T-helper 9 cell (primary cell): ENCODE data around the gene PSMD14.

Experiments
- DNase-seq: peaks from one replicate; pipeline ENCODE4 v3.0.0-alpha.2; 2020

Gene PSMD14

DNA sequence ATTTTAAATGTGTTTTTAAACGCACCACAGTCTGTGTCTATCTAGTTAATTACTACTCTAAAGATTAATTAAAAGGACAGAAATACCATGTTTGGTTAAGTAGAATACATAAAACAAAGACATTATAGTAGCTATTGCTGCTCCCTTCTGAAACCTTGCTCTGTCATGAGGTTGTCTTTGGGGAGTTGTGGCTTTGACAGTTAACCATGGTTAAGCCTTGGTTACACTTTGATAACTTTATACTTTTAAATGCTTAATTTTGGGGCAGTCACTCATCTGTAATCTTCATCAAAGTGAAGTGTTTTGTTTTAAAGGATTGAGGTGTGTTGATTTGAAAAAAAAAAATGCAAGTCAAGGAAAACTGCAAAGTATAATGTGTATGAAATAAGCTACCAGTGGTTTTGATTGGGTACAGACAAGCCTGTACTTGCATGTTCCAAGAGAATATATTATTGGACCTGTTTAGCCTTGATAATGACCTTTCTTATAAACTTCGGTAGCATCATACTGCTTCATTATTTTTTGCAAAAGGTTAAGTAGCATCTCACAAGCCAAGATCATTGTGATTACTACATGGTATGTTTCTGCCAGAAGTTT is 78.1 kb downstream of the PSMD14 start:
- no peak for DNase-seq

DNA sequence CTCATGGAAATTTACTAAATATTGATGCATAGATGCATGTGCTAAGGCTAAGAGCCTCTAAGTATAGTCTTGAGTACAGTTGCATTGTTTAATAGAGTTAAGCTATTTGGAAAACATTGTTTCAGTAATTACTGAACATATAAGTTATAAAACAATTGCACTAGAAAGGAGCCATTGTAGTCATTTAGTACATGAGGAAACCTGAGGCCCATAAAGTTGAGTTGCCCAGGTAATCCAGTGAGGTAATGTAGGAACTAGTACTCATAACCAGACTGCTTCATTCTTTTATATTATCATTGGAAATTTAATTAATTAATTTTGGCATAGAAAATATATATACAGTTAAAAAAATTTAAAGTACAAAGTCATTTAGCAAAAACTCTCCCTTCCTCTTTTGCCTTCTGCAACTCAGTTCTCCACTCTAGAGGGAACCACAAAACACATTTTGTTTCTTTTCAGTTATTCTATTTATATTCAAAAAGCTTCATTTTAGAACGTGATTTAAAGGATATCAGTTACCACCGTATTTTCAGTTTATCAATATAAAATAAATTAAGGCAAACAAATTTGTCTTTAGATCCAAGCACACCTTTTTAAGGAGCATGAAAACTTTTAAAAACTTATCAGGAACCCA is 80.0 kb downstream of the PSMD14 start:
- DNase-seq, result no peak

DNA sequence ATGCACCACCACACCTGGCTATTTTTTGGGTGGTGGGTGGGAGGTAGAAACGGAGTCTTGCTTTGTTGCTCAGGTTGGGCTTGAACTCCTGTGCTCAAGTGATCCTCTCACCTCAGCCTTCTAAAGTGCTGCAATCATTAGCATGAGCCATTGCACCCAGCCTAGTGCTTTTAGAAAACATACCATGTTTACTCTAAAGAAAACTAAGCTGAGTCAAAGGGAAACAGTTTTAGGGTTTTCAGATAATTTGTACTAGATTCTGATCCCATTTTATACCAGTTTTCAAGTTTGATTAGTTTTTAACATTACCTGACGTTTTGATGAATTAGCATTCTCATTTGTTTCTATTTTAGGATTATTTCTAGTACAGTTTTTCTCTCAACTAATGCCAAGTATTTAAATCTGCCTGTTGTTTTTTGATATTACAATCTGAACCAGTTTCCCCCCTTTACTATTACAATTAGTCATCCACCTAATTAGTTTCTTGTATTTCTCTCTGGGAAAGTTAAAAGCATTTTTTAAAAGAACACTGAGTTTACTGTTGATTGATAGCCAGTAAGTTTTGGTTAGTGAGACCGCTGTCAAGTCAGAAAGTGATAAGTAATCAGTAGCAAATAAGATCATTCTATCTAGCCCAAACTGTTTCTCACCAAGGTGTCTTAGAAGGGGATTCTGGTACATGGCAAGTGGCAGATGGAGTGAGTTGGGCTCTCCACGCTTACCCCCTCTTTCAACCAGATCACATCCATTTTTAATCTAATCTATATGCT is 83.7 kb downstream of the PSMD14 start:
- no peak for DNase-seq

DNA sequence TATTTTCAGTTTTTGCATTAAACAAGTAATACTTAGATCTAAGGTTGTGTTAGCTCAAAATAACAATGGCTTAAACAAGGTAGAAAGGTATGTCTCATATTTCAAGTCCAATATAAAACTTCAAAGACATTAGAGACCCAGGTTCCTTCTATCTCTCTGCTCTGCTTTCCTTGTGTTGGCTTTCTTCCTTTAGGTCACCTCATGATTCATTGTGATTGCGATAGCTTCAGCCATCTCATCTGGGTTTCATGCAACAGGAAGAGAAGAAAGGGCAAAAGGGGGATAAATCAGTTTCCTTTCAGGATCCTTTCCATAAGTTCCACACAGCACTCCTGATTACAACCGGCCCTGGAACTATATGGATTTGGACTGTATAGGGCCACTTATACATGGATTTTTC is 91.9 kb downstream of the PSMD14 start:
- DNase-seq, result no peak

DNA sequence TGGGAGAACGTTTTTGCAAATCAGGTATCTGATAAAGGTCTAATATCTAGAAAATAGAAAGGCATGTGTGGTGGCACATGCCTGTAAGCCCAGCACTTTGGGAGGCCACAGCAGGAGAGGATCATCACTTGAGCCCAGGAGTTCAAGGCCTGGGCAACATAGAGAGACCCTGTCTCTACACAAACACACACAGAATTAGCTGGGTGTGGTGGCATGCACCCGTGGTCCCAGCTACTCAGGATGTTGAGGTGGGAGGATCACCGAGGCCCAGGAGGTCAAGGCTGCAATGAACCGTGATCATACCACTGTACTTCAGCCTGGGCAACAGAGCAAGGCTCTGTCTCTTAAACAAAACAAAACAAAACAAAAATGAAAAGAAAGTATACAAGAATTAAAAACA is 94.1 kb downstream of the PSMD14 start:
- DNase-seq, result no peak

DNA sequence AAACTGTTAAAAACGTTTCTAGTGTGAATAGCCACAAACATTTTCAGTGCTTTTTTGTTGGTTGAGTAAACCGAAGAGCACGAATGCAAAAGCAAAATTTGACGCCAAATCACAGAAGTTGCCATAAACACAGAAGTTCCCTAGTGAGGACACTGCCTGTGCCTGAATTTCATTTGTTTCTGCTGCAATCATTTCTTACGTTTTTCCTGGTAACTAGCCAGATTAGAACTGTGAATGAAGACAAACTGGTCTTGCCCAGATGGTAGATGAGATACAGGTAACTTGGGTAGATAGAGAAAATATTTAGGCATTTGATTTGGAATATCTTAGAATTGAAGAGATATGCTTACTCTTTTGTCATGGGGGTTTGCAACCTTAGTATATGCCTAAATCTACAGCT is 98.1 kb downstream of the PSMD14 start:
- no peak for DNase-seq

DNA sequence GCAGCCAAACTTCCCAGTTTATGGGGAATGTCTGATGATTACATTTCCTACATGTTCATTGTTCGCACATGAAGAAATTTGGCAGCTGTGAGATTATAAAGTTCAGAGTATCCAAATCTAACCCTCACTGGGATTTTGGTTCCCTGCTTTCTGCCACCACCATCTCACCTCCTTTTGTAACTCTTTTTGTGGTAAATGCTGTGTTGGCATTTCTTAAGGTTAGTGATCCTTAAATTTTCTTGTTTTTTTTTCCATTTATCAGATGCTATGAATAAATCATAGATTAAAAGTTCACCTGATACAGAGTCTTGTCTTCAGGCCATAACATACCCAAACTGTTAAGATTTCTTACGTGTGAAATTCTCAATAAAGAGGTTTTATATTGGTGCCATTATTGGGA is 99.4 kb downstream of the PSMD14 start:
- no peak for DNase-seq

DNA sequence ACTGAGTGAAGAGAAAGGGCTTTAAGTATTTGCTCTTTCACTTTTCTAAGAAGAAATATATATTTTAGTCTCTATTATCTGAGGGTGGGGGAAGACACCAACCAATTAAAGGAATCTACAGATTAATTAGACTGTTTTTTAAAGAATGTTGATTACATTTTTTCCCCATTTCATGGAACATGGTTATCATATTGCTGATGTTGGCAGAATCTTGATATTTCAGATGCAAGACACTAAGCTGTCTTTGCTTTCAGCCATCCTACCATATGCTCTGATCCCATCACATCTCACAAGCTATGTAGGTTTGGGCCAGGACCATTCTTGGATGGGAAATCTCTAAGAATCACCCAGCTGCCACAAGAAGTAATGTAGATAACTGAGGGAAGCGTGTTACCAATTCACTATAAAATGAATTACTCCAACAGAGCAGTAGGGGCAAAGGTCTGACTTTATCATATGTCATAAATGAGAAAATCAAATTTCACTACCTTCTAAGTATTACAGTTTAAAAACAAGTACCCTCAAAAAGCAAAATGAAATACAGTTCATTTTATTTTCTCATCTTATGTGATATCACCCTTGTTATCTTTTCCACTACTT is 101.2 kb downstream of the PSMD14 start:
- no peak for DNase-seq

DNA sequence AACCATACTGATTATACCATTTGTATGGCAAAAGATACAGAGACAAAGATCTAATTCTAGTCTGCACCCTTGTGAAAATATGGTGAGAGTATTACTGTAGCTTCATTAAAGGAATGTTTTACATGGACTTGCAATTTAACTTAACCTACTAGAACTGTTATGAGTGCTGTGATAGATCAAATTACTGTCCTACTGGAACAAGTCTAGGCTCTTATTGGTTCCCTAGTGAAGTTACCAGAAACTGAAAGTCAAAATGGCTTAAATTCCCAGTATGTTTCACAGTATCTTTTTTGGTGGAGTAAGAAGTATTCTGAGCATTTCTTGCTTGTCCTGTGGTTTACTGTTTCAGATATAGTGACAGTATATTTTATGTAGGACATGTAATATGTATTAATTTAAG is 104.1 kb downstream of the PSMD14 start:
- no peak for DNase-seq

DNA sequence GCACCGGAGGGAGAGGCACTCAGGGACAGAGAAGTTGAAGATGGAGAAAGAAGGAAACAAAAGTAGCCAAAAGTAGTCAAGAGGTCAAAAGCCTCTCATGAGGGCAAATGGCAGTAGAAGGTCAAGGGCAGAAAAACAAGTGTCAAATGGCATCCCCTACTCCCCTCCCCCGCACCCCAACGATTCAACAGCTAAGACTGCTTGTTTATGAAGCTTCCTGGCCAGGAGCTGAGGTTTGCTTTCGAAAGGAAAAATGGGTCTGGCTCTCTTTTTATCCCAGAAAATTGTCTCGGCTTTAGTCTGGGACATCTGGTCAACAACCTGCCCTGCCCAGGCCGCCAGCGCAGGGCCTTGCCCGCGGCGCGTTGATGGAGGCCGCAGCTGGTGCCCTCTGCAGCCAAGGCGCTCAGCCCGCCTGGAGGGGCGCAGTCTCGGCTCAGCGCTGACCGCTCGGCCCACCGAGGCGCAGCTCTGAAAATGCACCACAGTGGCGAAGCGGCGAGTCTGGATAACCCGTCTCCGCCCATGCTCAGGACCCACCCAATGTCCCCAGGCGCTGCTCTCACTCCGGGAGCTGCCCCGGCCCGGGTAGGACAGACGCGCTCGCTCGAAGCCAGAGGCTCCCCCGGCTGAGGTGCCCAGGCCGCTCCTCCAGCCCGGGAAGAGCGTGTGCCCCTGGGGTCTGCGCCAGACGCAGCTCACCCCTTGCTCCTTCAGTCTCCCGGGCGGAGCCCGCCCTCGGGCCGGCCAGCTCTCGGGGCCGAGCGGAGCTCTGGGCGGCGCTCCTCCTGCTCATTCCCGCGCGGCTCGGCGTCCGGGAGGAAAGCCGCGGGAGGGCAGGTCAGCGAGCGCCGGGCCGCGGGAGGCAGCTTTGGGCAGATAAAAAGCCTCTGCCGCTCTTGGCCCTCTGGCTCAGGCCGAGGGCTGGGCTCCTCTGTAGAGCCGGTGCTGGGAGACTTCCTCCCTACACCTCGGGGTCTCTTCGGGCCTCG is 106.1 kb downstream of the PSMD14 start:
- DNase-seq, result peak; percentile 3

DNA sequence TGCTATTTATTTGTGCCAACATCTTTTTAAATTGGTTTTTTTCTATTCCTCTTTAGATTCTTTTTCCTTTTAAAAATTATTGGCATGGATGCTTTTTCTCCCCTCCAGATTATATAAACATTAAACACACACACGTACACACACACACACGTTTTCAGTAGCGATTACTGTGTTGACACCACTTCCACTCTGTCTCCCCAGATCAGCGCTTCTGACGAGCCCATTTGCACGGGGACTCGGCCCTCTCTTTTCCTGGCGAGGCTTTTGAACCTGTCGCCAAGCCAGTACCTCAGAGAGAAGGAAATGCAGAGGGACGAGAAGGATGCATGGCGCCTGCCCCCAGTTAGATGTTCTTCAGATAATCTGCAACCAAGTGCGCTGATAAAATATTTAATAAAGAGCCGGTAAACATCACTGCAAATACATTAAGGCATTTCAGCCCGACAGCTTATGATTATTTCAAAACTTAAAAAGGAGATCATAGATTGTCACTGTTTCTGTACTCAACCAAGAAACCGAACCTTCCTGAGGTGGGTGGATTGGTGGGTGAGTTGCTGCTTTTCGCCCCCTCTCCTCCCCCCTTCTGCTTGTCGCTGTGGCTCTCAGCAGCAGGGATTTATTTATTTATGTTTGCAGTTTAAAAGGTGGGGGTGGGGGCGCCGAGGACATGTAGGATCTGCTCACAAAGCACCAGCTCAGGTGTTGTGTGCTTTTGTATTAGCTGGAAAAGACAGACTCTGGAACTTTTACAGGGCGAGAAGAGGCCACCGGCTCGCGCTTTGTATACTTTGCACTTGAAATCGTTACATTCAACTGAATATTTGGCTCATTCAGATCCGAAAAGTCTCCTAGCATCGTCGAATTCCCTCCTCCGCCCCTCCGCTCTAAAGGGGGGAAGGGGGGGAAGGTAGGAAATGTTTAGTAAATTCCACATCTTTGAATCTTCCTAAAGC is 107.1 kb downstream of the PSMD14 start:
- DNase-seq, result peak; percentile 2

DNA sequence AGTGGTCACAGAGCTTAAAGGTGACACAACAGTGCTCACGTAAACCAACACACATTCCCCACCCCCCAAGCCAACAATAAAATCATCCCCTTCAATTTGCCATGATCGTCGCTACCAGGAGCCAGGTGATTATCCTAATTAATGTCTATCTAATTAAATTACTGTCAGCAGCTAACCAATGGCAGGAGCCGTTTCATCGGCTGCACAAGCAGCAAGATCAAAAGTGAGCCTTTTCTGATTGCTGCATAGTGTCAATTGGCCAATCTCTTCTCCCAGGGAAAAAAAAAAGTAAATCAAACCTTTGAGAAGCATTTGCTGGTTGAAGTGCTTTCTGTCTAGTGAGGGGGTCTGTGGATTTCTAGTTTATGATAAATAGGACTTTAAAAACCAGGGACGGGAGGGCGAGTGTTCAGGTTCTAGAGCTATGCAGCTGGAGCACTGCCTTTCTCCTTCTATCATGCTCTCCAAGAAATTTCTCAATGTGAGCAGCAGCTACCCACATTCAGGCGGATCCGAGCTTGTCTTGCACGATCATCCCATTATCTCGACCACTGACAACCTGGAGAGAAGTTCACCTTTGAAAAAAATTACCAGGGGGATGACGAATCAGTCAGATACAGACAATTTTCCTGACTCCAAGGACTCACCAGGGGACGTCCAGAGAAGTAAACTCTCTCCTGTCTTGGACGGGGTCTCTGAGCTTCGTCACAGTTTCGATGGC is 107.9 kb downstream of the PSMD14 start, which contains the start of gene TBR1:
TBR1 (plus strand) TSS at position 311 of the 721 bp plus-strand sequence; CDS start at position 425, 114 bp downstream.
- no peak for DNase-seq

DNA sequence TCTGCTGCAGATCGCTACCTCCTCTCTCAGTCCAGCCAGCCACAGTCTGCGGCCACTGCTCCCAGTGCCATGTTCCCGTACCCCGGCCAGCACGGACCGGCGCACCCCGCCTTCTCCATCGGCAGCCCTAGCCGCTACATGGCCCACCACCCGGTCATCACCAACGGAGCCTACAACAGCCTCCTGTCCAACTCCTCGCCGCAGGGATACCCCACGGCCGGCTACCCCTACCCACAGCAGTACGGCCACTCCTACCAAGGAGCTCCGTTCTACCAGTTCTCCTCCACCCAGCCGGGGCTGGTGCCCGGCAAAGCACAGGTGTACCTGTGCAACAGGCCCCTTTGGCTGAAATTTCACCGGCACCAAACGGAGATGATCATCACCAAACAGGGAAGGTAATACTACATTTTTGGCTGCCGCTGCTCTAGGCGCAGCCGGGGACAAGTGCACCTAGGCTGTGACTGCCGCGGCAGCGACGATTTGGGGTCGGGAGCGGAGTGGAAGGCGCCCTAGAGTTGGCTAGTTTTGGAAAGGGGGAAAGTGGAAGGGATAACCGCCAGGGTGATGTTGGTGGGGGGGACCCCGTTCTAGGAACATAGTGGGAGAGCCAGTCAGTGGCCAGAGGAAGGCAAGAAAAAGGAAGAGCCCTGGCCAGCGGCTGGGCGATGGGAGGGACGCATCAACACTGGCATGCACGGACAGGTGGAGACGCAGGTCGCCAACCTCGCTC is 108.6 kb downstream of the PSMD14 start:
- peak; percentile 0 for DNase-seq

DNA sequence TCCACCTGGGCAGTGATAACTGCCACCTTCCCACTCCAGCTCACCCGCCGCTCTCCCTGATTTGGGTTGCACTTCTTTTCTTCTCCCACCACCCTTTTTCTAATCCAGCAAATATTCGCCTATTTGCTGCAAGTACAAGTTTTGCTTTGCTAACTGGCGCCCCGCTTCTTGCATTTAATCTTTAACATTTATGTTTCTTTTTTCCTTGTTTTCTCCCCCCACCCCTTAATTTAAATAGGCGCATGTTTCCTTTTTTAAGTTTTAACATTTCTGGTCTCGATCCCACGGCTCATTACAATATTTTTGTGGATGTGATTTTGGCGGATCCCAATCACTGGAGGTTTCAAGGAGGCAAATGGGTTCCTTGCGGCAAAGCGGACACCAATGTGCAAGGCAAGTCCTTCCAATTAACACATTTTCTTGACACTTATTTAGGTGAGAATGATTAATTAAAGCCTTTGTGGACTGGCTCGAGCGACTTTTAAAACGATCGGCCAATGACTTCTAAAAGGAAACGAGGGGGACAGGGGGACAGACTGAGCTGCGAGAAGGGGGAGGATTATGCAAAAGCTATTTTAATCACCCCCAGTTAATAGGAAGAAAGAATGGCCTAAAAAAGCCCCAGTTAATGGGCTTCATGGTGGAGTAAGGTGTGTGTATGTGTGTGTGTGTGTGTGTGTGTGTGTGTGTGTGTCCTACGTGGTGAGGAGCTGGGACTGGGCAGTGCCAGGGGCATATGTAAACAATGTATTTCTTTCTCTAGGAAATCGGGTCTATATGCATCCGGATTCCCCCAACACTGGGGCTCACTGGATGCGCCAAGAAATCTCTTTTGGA is 109.4 kb downstream of the PSMD14 start:
- DNase-seq, result no peak

DNA sequence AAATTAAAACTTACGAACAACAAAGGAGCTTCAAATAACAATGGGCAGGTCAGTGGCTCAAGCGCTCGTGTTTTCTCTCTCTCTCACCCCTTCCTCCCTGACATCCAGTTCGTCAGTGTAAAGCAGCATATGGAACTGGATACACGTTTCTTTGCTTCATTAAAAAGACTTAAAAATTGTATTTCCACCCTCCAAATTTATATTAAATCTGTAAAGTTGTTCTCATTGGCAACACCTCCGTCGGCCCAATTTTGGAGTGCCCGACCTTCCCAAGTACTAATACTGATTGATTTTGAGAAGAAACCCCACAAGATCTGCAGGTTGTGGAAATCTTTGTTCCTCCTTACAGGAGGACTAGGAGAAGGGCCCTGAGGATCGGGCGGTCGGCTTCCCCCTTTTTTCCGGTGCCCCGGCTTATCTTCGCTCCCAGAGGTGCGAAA is 110.1 kb downstream of the PSMD14 start:
- no peak for DNase-seq

DNA sequence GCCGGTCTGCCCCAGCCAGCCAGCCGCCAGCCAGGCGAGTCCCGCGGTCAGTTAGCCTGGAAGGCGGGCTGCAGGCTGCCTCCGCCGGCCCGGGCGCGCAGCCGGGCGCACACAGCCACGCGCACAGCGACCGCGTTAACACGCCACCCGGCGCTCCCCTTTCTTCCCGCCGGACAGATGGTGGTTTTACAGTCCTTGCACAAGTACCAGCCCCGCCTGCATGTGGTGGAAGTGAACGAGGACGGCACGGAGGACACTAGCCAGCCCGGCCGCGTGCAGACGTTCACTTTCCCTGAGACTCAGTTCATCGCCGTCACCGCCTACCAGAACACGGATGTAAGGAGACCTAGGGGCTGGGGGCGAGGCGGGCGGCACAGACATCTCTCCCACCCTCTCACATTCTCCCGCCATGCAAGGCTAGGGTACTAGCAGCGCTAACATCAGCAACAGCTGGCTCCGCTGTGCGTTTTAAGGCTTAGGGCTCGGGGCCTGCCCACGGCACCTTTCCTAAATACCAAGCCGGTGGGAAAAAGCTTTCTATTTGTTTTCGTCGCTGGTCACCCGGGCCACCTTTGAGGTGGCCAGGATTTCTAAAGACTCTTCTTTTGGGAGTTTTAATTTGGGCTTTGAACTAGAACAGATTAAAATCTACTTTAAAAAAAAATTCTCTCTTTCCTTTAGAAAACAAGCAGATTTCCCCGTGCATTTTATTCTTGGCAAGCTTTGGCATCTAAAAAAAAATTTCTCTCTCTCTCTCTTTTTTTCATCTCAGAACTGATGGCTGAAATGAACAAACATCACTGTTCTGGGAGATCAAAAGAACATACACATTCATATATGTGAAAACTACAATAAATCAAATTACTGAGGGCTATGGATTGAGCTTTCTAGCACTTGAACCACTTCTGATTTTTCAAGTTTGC is 110.8 kb downstream of the PSMD14 start:
- no peak for DNase-seq

DNA sequence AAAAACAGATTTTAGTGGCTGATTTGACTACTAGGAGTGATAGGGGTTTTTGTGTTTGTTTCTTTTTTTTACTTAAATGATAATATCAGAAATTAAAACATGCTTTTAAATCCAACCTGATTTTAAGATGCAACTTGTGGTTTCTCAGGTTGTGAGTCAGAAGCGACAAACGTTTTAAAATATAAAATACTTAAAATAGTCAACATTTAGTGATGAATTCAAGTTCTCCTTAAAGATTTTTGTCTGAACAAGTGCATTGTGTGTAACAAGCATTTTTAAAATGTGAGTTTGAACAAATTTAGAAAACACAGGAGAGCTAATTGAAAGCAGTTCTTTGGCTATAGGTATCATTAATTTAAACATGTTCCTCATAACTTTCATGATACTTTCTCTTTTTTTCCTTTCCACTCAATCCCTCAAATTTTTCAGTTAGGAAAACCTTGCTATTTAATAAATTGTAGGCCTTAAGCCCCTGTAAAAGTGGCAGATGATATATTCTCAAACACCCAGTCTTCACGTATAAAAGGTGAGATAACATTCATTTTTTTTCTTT is 111.5 kb downstream of the PSMD14 start:
- DNase-seq, result no peak
